Endothelial cell of umbilical vein (primary cell): Measurements from ENCODE around the gene SYTL3. TPM values are rescaled to one million over a fixed set of nuclear protein-coding genes. Genes with fewer than 3 reads are reported as not detected.

Experiments
- BruUV-seq: library from RNA; stranded (reverse); fragments of 400-500 nt; replicated peaks from 2 replicates; lab custom pipeline; 2021; lab: Mats Ljungman, UMichigan
- CTCF ChIA-PET: fragments of 300-600, 350-600 bp; sonication (Branson Sonifier 250); formaldehyde crosslinking; loops from one replicate; lab custom pipeline; 2021; ENCODE audit warnings: antibody characterized with exemption, inconsistent platforms; lab: Charles Lee
- POLR2A ChIA-PET: fragments of 300-600, 350-600 bp; sonication (Branson Sonifier 250); formaldehyde crosslinking; loops from one replicate; lab custom pipeline; 2021; ENCODE audit warnings: antibody characterized with exemption, inconsistent platforms; lab: Charles Lee
- DNase-seq: peaks from one replicate; pipeline ENCODE4 v3.0.0-alpha.2; 2011; ENCODE audit warnings: low read depth, low spot score
- FAIRE-seq: peaks from 2 replicates; lab custom pipeline; 2011; peaks lifted over from hg19 to GRCh38; lab: Jason Lieb, UNC
- H2AFZ ChIP-seq: 2 replicates; pipeline ENCODE4 v1.6.0; 2012; ENCODE audit warnings: low read depth, low read length, control low read depth, inconsistent platforms
- H3K27ac ChIP-seq: 2 replicates; pipeline ENCODE4 v1.5.1; 2011; ENCODE audit warnings: low read depth, mild to moderate bottlenecking, control low read depth, low read length, moderate library complexity; ENCODE audit not compliant: insufficient read depth
- H3K27me3 ChIP-seq, 2 experiments: 2 replicates each; pipeline versions ENCODE4 v1.6.0 to v1.6.1; 2011; ENCODE audit warnings: low read length in 2 of 2, mixed read lengths in 1 of 2; ENCODE audit not compliant: control insufficient read depth in 2 of 2, insufficient read depth in 2 of 2
- H3K36me3 ChIP-seq, 2 experiments: 2 replicates in 1 of 2; 3 replicates in 1 of 2; pipeline ENCODE4 v1.5.1; 2011; ENCODE audit warnings: low read length in 2 of 2, mild to moderate bottlenecking in 1 of 2, moderate library complexity in 1 of 2; ENCODE audit not compliant: control insufficient read depth in 2 of 2, insufficient read depth in 2 of 2; ENCODE audit errors: extremely low read depth in 1 of 2
- H3K4me1 ChIP-seq: 3 replicates; pipeline ENCODE4 v1.5.1; 2011; ENCODE audit warnings: mild to moderate bottlenecking, low read length; ENCODE audit not compliant: control insufficient read depth, insufficient read depth; ENCODE audit errors: extremely low read depth
- H3K4me2 ChIP-seq: 2 replicates; pipeline ENCODE4 v1.6.1; 2011; ENCODE audit warnings: low read length, control low read depth, mixed read lengths; ENCODE audit not compliant: insufficient read depth
- H3K4me3 ChIP-seq, 3 experiments: fragments of 200-600 bp in 1 of 3; sonication (generic), shearing (Covaris generic) in 1 of 3; replicated peaks in 1 of 3; 2 replicates each; pipeline ENCODE4 v1.5.1; 2011 to 2016; ENCODE audit warnings: control low read depth in 3 of 3, low read length in 3 of 3, mild to moderate bottlenecking in 2 of 3, inconsistent platforms in 1 of 3, low read depth in 1 of 3, moderate library complexity in 1 of 3; ENCODE audit not compliant: insufficient read depth in 1 of 3
- H3K79me2 ChIP-seq: 2 replicates; pipeline ENCODE4 v1.6.0; 2012; ENCODE audit warnings: low read length, inconsistent platforms; ENCODE audit not compliant: control insufficient read depth, insufficient read depth
- H3K9ac ChIP-seq: replicated peaks from 2 replicates; pipeline ENCODE3; 2011; ENCODE audit warnings: low read length, control low read depth; ENCODE audit not compliant: insufficient read depth; ENCODE audit errors: extremely low read depth
- H3K9me1 ChIP-seq: replicated peaks from 3 replicates; pipeline ENCODE4 v1.6.0; 2011; ENCODE audit warnings: mild to moderate bottlenecking, low read length; ENCODE audit not compliant: control insufficient read depth, insufficient read depth; ENCODE audit errors: extremely low read depth
- H3K9me3 ChIP-seq: replicated peaks from 2 replicates; pipeline ENCODE4 v1.5.1; 2012; ENCODE audit warnings: low read length, inconsistent platforms; ENCODE audit not compliant: control insufficient read depth, insufficient read depth
- H4K20me1 ChIP-seq: replicated peaks from 2 replicates; pipeline ENCODE3; 2011; ENCODE audit warnings: mild to moderate bottlenecking, low read length; ENCODE audit not compliant: control insufficient read depth, insufficient read depth; ENCODE audit errors: extremely low read depth
- EZH2 ChIP-seq: IDR thresholded peaks from 2 replicates; pipeline ENCODE4 v1.6.1; 2012; ENCODE audit warnings: borderline replicate concordance, low read depth, mild to moderate bottlenecking, moderate library complexity, low read length, inconsistent platforms; ENCODE audit not compliant: severe bottlenecking
- FOS ChIP-seq: IDR thresholded peaks from 2 replicates; pipeline ENCODE4 v1.6.1; 2011; ENCODE audit warnings: mild to moderate bottlenecking, low read length, moderate library complexity, borderline replicate concordance; ENCODE audit not compliant: insufficient read depth
- GATA2 ChIP-seq: IDR thresholded peaks from 2 replicates; pipeline ENCODE4 v1.7.0; 2011; ENCODE audit warnings: low read depth, mild to moderate bottlenecking, moderate library complexity, mixed read lengths, low read length; ENCODE audit not compliant: insufficient read length, insufficient read depth
- JUN ChIP-seq: IDR thresholded peaks from 2 replicates; pipeline ENCODE4 v1.6.1; 2011; ENCODE audit warnings: borderline replicate concordance, low read depth; ENCODE audit not compliant: insufficient read length, insufficient read depth
- MYC ChIP-seq: IDR thresholded peaks from one replicate; pipeline ENCODE4 v1.6.1; 2011; ENCODE audit warnings: mild to moderate bottlenecking, low read depth, low read length
- POLR2A ChIP-seq: IDR thresholded peaks from 2 replicates; pipeline ENCODE4 v1.6.1; 2012; ENCODE audit warnings: low read depth, mild to moderate bottlenecking, control low read depth, low read length
- POLR2AphosphoS5 ChIP-seq: IDR thresholded peaks from 2 replicates; pipeline ENCODE4 v1.6.1; 2012; ENCODE audit warnings: low read depth, mild to moderate bottlenecking, control low read depth, low read length, moderate library complexity; ENCODE audit not compliant: insufficient read depth
- dilution Hi-C: fragments of 300-500 bp; cut with MboI; formaldehyde crosslinking; loops from one replicate; pipeline ENCODE4 v1.15.0; 2019; ENCODE audit warnings: low sequenced_read_pairs; ENCODE audit not compliant: extremely low pct_ligation_motif_present
- intact Hi-C: fragments of 100-400 bp; cut with micrococcal nuclease; formaldehyde crosslinking; loops from one replicate; pipeline ENCODE4 v1.10.0; 2022
- polyA plus RNA-seq, 4 experiments: library from polyadenylated mRNA; depleted of rRNA in 3 of 4; stranded (reverse) in 3 of 4; unstranded in 1 of 4; fragments of >200 nt; gene quantifications; 2 replicates each; pipeline versions ENCODE4 v1.2.1 to v1.2.3, GENCODE V29; 2011 to 2012; ENCODE audit warnings: missing spikeins in 1 of 4
- total RNA-seq: library from RNA; stranded (reverse); gene quantifications from 2 replicates; pipeline ENCODE4 v1.2.3, GENCODE V29; 2021
- TF ChIP-seq, protein P1 (sequence below), 2 donors: IDR thresholded peaks; 1 replicate in 1 of 2; 2 replicates in 1 of 2; pipeline ENCODE4 v1.5.1; 2011; ENCODE audit warnings: low read length in 2 of 2, mild to moderate bottlenecking in 2 of 2, moderate library complexity in 2 of 2, control low read depth in 1 of 2, inconsistent platforms in 1 of 2, low read depth in 1 of 2; ENCODE audit not compliant: insufficient read depth in 1 of 2; ENCODE audit errors: extremely low read depth in 1 of 2
- TF ChIP-seq, protein P2 (sequence below): IDR thresholded peaks from 2 replicates; pipeline ENCODE4 v1.6.1; 2011; ENCODE audit not compliant: insufficient read depth, insufficient read length

Gene SYTL3
- total and polyA plus RNA-seq, 2 donors (not counting 3 experiments of a cell fraction or from before 2014, with no cell fraction given): 0.59 to 0.77 TPM

DNA sequence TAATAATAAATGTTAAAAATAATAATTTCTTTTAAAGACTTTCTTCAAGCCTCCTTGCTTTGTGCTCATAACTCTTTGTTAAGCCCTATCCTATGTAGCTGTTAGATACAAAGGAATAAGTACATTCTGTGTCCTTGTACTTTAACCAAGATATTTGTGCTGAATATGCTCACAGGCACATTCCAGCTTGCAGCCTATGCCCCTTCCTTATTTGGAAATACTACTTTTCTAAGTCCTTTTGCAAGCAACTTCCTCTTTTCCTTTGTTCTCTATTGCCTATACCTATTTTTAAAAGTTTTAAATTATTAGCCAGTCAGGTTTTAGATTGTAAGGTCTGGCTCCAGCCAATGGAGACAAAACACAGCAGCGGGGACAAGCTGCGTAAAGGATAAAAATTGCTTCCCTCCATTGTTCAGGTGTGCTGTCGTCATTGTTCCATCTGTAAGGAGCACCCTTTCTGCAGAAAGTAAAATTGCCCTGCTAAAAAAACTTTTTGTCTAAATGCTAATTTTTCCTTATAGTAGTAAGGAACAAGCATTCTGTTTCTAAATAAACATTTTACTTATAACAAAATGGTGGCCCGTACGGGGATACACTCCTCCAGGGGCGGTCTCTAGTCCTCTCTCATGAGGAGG lies 80.2 kb downstream of the SYTL3 start:
- BruUV-seq: no TSS peak
- Histone ChIP-seq H3K79me2 (no peaks in the 10 kb centered on the region), H3K4me1 (no peaks in the 10 kb centered on the region), H3K9me1 (no peaks in the 10 kb centered on the region), H3K4me3 (no peak overlapping the region), H3K27ac (no peak overlapping the region), H3K4me2 (no peak overlapping the region), H3K9me3 (no peaks in the 10 kb centered on the region), H3K27me3 (no peaks in the 10 kb centered on the region), H4K20me1 (no peaks in the 10 kb centered on the region), H3K9ac (no peak overlapping the region), H3K36me3 (no peaks in the 10 kb centered on the region), H2AFZ (no peak overlapping the region)
- intact Hi-C loops (no loop called here), dilution Hi-C loops (no loop called here)
- CTCF ChIA-PET: interaction anchor here (0.7 to 1.0 kb wide), 3 partner anchors 11 to 25 kb away, joined by 3 read pairs; no protein-coding TSS in a partner anchor
- no peak for DNase-seq
- TF ChIP-seq GATA2: no peak
- no peak for TF ChIP-seq POLR2A
- POLR2A ChIA-PET: no interaction called here
- no peak for FAIRE-seq

DNA sequence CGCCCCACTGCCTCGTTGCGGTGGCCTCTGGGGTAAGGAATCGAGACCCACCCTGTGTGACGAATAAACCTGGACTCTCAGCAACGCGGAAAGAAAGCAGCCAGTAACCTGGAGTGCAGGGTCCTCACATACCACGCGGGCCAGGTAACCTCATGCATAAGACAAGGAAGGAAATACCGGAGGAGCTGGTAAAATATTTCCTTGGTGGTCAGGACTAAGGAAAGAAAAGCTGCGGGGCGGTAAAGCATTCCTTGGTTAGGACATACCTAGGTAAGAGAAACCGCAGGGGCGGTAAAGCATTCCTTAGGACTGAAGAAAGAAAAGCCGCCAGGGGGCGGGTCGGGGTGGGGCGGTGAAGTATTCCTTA lies 80.7 kb downstream of the SYTL3 start:
- BruUV-seq: no TSS peak
- Histone ChIP-seq H3K4me1 (no peaks in the 10 kb centered on the region), H3K4me2 (no peak overlapping the region), H3K27ac (no peak overlapping the region), H4K20me1 (no peaks in the 10 kb centered on the region), H3K9ac (no peak overlapping the region), H3K27me3 (no peaks in the 10 kb centered on the region), H3K79me2 (no peaks in the 10 kb centered on the region), H3K36me3 (no peaks in the 10 kb centered on the region), H3K9me3 (no peaks in the 10 kb centered on the region), H3K9me1 (no peaks in the 10 kb centered on the region), H3K4me3 (no peak overlapping the region), H2AFZ (no peak overlapping the region)
- FAIRE-seq (no peak), DNase-seq (no peak)
- no peak for TF ChIP-seq POLR2AphosphoS5
- TF ChIP-seq JUN: no peak
- TF ChIP-seq, protein P1, sequence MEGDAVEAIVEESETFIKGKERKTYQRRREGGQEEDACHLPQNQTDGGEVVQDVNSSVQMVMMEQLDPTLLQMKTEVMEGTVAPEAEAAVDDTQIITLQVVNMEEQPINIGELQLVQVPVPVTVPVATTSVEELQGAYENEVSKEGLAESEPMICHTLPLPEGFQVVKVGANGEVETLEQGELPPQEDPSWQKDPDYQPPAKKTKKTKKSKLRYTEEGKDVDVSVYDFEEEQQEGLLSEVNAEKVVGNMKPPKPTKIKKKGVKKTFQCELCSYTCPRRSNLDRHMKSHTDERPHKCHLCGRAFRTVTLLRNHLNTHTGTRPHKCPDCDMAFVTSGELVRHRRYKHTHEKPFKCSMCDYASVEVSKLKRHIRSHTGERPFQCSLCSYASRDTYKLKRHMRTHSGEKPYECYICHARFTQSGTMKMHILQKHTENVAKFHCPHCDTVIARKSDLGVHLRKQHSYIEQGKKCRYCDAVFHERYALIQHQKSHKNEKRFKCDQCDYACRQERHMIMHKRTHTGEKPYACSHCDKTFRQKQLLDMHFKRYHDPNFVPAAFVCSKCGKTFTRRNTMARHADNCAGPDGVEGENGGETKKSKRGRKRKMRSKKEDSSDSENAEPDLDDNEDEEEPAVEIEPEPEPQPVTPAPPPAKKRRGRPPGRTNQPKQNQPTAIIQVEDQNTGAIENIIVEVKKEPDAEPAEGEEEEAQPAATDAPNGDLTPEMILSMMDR (IDR thresholded peaks at IDR 0.05; ENCODE audit: extremely low read depth in 1 of 2, insufficient read depth in 1 of 2, low read depth in 1 of 2, low read length in 2 of 2): no peak
- TF ChIP-seq, protein P2, sequence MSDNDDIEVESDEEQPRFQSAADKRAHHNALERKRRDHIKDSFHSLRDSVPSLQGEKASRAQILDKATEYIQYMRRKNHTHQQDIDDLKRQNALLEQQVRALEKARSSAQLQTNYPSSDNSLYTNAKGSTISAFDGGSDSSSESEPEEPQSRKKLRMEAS: no peak
- no peak for TF ChIP-seq EZH2
- TF ChIP-seq FOS: no peak
- no peak for TF ChIP-seq GATA2
- TF ChIP-seq MYC: no peak
- no peak for TF ChIP-seq POLR2A
- intact Hi-C loops (no loop called here), dilution Hi-C loops (no loop called here)
- ChIA-PET POLR2A (no interaction called here), CTCF (interaction anchor here (1.0 kb wide), 2 partner anchors 12 to 23 kb away, joined by 3 read pairs; no protein-coding TSS in a partner anchor)
